ENCODE measurements around the gene KY. TPM values are rescaled to one million over a fixed set of nuclear protein-coding genes. Genes with fewer than 3 reads are reported as not detected.

The KY gene
- total and polyA plus RNA-seq, 2 of the 13 experiments (the other 11 are each of a cell fraction or from before 2014, with no cell fraction given) = not detected

DNA sequence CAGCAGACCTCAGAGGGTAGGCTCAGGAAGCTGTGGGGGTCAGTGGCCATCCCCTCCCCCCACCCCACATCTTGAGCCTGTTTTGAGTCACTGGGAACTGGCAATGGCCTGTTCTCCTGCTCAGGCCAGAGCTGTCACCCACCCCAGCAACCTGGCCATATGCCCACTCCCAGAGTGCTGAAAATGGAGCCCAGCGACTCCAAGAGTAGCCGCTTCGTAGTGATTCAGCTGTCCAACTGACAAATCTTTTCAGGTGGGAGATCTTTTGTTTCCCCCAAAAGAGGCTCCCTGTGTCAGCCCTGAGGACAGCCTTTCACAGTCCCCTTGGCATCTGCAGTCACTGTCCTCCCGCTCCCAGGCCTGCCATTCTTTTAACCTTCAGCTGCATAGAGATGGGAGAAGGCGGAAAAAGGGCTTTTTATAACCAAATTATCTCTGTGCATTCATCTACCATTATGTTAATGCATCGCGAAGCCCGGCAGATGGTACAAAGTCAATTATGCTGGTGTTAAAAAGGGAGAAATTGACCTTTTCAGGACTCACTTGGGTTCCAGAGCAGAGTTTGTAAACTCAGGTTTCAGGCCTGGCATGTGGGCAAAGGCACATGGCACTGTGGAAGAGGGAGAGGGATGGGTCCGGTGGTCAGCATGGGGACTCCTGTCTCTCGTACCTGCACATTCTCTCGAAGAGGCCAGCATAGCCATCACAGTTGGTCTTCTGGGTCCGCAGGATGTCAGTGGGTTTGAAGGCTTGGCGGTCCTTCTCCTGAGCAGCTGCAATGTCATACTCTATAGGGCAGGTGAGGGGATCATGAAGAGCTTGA is 32.1 kb downstream of the KY start:
- TF ChIP-seq, protein P1, sequence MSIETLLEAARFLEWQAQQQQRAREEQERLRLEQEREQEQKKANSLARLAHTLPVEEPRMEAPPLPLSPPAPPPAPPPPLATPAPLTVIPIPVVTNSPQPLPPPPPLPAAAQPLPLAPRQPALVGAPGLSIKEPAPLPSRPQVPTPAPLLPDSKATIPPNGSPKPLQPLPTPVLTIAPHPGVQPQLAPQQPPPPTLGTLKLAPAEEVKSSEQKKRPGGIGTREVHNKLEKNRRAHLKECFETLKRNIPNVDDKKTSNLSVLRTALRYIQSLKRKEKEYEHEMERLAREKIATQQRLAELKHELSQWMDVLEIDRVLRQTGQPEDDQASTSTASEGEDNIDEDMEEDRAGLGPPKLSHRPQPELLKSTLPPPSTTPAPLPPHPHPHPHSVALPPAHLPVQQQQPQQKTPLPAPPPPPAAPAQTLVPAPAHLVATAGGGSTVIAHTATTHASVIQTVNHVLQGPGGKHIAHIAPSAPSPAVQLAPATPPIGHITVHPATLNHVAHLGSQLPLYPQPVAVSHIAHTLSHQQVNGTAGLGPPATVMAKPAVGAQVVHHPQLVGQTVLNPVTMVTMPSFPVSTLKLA (IDR thresholded peaks at IDR 0.05) = peak; percentile 33; the same call in 1 of the 2 replicates
- TF ChIP-seq TAF1 (CRISPR knock-in tag; IDR thresholded peaks at IDR 0.05) = no peak
- TF ChIP-seq, protein P2, sequence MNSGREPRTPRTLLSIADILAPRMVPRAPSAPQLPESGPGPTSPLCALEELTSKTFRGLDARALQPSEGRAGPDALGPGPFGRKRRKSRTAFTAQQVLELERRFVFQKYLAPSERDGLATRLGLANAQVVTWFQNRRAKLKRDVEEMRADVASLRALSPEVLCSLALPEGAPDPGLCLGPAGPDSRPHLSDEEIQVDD (CRISPR knock-in tag; IDR thresholded peaks at IDR 0.05; ENCODE audit: borderline replicate concordance) = no peak
- TF ChIP-seq, protein P3, sequence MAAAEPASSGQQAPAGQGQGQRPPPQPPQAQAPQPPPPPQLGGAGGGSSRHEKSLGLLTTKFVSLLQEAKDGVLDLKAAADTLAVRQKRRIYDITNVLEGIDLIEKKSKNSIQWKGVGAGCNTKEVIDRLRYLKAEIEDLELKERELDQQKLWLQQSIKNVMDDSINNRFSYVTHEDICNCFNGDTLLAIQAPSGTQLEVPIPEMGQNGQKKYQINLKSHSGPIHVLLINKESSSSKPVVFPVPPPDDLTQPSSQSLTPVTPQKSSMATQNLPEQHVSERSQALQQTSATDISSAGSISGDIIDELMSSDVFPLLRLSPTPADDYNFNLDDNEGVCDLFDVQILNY (CRISPR knock-in tag; conservative IDR thresholded peaks at IDR 0.05) = no peak
- Histone ChIP-seq H3K9me3 (ENCODE audit: low read length) (no peaks in the 10 kb centered on the region), H3K27me3 (ENCODE audit: control insufficient read depth in 1 of 2, insufficient read depth in 2 of 2, low read length in 2 of 2) (peaks cover 0 to 3% of the 10 kb centered on the region in 2 experiments; a peak in 1 of 5 replicates), H2AFZ (ENCODE audit: low read length) (no peak overlapping the region), H4K20me1 (ENCODE audit: insufficient read depth, low read length) (no peaks in the 10 kb centered on the region), H3K4me1 (ENCODE audit: insufficient read depth, low read length) (0 out of 2 replicates have a peak, but pooled peaks cover 8% of the 10 kb centered on the region), H3K36me3 (replicated peaks in 1 of 2; ENCODE audit: control insufficient read depth in 1 of 2, insufficient read depth in 2 of 2, low read length in 2 of 2) (no peaks in the 10 kb centered on the region), H3K4me3 (replicated peaks in 1 of 3; ENCODE audit: insufficient read depth in 1 of 3, low read depth in 2 of 3, low read length in 3 of 3) (no peak overlapping the region), H3K9ac (ENCODE audit: insufficient read depth, low read depth, low read length) (no peak overlapping the region), H3K79me2 (ENCODE audit: insufficient read depth, low read length) (no peaks in the 10 kb centered on the region), H3K27ac (ENCODE audit: extremely low read length, insufficient read depth, low read length) (no peak overlapping the region), H3K4me2 (ENCODE audit: low read depth, low read length) (no peak overlapping the region)
- no peak for FAIRE-seq
- in situ Hi-C loops (cut with HindIII; ENCODE audit: extremely low pct_ligation_motif_present, low pct_unique_long_range_greater_than_20kb) (loop anchor here (25.0 kb wide), 2 partner anchors 894 to 1269 kb away; no protein-coding TSS in a partner anchor), intact Hi-C loops (cut with micrococcal nuclease; ENCODE audit: unreplicated experiment) (no loop called here)
- ATAC-seq = no peak
- 70% methylated on average over 8 of the region's 13 CpGs for WGBS (ENCODE audit: low lambda C conversion rate)
- no peak for DNase-seq (ENCODE audit: low spot score)
- CTCF ChIA-PET (ENCODE audit: low intra/inter-chr PET ratio, low total read pairs) = no interaction called here
- BruUV-seq (replicated peaks) = no TSS peak
- POLR2A ChIA-PET = no interaction called here
